ENCODE data around the gene KREMEN1. TPM values are rescaled to one million over a fixed set of nuclear protein-coding genes. Genes with fewer than 3 reads are reported as not detected.

The KREMEN1 gene
- polyA plus RNA-seq, 3 donors from 2014 or later, result not detected

GRCh38 chr22:29126670-29127395, 54.0 kb downstream of the KREMEN1 start:
- no peaks in the 10 kb centered on the region for H3K4me1 Mint-ChIP-seq
- H3K27me3 Mint-ChIP-seq (ENCODE audit: low read depth in 3 of 3), result peaks cover 1 to 4% (median 4%) of the 10 kb centered on the region in 3 donors
- H3K27ac Mint-ChIP-seq, result no peak overlapping the region
- no peak overlapping the region for H3K4me3 Mint-ChIP-seq
- no peak for DNase-seq
- H3K36me3 Mint-ChIP-seq, result no peaks in the 10 kb centered on the region
- no peaks in the 10 kb centered on the region for H3K9me3 Mint-ChIP-seq

GRCh38 chr22:29128891-29129807, 56.3 kb downstream of the KREMEN1 start:
- H3K4me1 Mint-ChIP-seq, result no peaks in the 10 kb centered on the region

GRCh38 chr22:29129808-29130140, 56.9 kb downstream of the KREMEN1 start:
- Mint-ChIP-seq H3K27me3 (ENCODE audit: low read depth in 3 of 3) (peaks cover 5 to 7% (median 6%) of the 10 kb centered on the region in 3 donors), H3K36me3 (no peaks in the 10 kb centered on the region), H3K4me3 (no peak overlapping the region), H3K9me3 (no peaks in the 10 kb centered on the region), H3K27ac (no peak overlapping the region), H3K4me1 (no peaks in the 10 kb centered on the region)
- no peak for DNase-seq

More at GRCh38 chr22:29128891-29129807, 56.3 kb downstream of the KREMEN1 start:
- H3K27me3 Mint-ChIP-seq (ENCODE audit: low read depth in 3 of 3), result peaks cover 4 to 7% (median 6%) of the 10 kb centered on the region in 3 donors
- H3K9me3 Mint-ChIP-seq, result no peaks in the 10 kb centered on the region
- no peak overlapping the region for H3K4me3 Mint-ChIP-seq
- no peaks in the 10 kb centered on the region for H3K36me3 Mint-ChIP-seq
- H3K27ac Mint-ChIP-seq, result no peak overlapping the region
- DNase-seq, result no peak

DNA sequence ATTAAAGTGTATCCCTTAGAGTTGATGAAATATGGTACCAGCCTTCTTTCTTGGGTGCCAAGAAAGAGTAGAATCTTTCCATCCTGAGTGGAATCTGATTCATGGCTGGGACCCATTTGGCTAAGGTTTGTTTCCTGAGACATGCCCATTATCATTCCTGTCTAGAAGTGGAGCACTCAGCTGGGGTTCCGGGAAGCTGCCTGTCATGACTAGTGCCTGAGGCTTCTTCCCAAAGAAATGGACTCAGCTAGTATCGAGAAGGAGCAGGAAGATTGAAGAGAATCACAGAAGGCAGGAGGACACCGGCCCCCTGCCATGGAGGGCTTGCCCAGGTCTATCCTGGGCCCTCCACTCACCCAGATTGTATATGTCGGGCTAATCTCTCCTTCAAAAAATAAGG, 57.6 kb downstream of the KREMEN1 start:
- H3K27me3 Mint-ChIP-seq (ENCODE audit: low read depth in 3 of 3), result peaks cover 5 to 7% (median 7%) of the 10 kb centered on the region in 3 donors
- H3K36me3 Mint-ChIP-seq, result no peaks in the 10 kb centered on the region
- no peak overlapping the region for H3K4me3 Mint-ChIP-seq
- no peaks in the 10 kb centered on the region for H3K4me1 Mint-ChIP-seq
- DNase-seq, result no peak
- H3K9me3 Mint-ChIP-seq, result peaks cover 0 to 2% (median 0%) of the 10 kb centered on the region in 6 donors
- no peak overlapping the region for H3K27ac Mint-ChIP-seq

DNA sequence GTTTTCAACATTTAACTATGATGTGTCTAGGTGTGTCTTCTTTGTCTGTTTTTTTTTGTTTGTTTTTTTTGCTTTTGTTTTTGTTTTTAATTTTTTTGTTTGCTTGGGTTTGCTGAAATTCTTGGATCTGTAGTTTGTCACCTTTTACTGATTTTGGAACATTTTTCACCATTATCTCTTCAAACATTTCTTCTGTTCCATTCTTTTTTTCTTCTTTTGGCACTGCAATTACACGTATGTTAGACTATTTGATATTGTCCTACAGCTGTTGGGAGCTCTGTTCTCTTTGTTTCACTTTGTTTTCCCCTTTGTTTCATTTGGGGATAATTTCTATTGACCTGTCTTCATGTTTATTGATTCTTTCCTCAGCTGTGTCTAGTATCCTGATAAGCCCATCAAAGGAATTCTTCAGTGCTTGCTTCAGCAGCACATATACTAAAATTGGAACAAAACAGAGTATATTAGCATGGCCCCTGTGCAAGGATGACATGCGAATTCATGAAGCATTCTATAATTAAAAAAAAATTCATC, 60.8 kb downstream of the KREMEN1 start:
- peaks cover 5 to 14% (median 5%) of the 10 kb centered on the region in 3 donors for H3K27me3 Mint-ChIP-seq (ENCODE audit: low read depth in 3 of 3)
- DNase-seq, result no peak
- peaks cover 0 to 2% (median 0%) of the 10 kb centered on the region in 6 donors for H3K9me3 Mint-ChIP-seq
- no peak overlapping the region for H3K4me3 Mint-ChIP-seq
- H3K36me3 Mint-ChIP-seq, result no peaks in the 10 kb centered on the region
- H3K27ac Mint-ChIP-seq, result no peak overlapping the region
- H3K4me1 Mint-ChIP-seq, result no peaks in the 10 kb centered on the region

DNA sequence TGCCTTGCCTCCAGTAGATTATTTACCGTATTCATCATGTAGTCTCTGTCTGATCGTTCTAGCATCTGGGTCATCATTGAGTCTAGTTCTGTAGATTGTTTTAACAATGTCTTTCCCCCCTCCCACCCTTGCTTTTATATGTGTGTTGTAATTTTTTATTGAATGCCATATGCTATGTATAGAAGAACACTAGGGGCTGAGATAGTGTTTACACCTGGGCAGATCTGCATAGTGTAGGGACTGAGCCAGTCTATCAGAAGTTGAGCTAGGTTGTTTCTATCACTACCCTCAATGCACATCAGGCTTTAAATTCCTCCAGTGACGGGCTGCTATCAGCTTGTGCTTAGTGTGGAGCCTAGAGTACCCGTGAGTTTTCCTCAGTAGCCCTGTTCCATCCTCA, 61.6 kb downstream of the KREMEN1 start:
- peaks cover 5 to 14% (median 8%) of the 10 kb centered on the region in 3 donors for H3K27me3 Mint-ChIP-seq (ENCODE audit: low read depth in 3 of 3)
- no peaks in the 10 kb centered on the region for H3K4me1 Mint-ChIP-seq
- no peak for DNase-seq
- H3K36me3 Mint-ChIP-seq, result no peaks in the 10 kb centered on the region
- H3K4me3 Mint-ChIP-seq, result no peak overlapping the region
- peaks cover 0 to 2% (median 0%) of the 10 kb centered on the region in 6 donors for H3K9me3 Mint-ChIP-seq
- no peak overlapping the region for H3K27ac Mint-ChIP-seq

DNA sequence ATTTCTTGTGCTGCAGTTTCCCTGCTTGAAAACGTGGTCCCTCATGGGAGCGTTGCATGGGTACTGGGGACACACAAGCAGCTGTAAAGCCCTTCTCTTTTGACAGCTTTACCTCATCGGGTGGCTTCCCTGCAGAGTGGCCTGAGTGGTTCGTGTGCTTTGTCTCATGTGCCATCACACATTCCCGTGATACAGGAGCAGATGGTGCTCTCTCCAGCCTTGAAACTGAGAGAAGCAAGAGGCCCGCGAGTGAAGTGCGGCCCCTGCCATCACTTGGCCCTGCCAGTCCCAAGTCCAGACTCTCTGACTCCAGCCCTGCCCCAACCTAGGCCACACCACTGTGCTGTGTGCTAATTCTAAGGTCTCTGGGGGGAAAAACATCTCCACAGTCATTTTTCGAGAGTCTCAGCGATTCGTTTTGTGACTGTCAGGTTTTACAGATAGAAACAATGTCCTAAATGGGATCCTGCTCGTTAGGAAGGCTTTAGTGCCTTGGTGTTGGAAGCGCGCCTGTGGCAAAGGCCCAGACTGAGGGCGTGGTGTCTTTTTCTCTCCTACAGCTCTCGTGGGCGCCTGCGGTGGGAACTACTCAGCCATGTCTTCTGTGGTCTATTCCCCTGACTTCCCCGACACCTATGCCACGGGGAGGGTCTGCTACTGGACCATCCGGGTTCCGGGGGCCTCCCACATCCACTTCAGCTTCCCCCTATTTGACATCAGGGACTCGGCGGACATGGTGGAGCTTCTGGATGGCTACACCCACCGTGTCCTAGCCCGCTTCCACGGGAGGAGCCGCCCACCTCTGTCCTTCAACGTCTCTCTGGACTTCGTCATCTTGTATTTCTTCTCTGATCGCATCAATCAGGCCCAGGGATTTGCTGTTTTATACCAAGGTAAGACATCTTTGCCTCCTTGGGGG, 64.2 kb downstream of the KREMEN1 start:
- Mint-ChIP-seq H3K4me1 (no peaks in the 10 kb centered on the region), H3K9me3 (peaks cover 0 to 2% (median 0%) of the 10 kb centered on the region in 6 donors), H3K36me3 (no peaks in the 10 kb centered on the region), H3K4me3 (no peak overlapping the region), H3K27ac (no peak overlapping the region), H3K27me3 (ENCODE audit: low read depth in 3 of 3) (peaks cover 5 to 17% (median 9%) of the 10 kb centered on the region in 3 donors)
- DNase-seq, result no peak

DNA sequence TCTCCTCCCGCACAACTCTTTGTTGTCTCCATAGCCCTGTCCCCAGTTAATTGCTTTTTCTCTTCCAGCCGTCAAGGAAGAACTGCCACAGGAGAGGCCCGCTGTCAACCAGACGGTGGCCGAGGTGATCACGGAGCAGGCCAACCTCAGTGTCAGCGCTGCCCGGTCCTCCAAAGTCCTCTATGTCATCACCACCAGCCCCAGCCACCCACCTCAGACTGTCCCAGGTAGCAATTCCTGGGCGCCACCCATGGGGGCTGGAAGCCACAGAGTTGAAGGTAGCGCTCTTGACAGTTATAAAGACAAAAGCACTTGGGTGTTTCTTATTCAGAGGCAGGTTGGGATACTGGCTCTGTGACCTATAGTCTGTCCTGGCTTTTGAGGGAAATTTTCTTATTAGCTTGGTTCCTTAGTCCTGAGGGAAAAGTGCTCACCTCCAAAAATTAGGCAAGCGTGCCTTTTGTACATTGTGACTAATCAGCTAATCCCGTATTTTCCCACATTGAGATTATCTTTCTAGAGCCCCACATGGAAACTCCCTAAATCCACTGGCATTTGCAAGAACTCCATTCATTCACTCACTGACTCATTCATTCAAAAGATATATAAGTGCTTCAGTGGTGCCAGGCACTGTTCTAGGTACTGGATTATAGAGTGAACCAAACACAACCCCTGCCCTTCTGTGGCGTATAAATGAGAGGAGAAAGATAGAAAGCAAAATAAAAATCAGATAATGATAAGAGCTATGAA, 65.9 kb downstream of the KREMEN1 start:
- Mint-ChIP-seq H3K27ac (no peak overlapping the region), H3K9me3 (peaks cover 0 to 2% (median 0%) of the 10 kb centered on the region in 6 donors), H3K36me3 (no peaks in the 10 kb centered on the region), H3K4me1 (no peaks in the 10 kb centered on the region), H3K27me3 (ENCODE audit: low read depth in 3 of 3) (peaks cover 4 to 17% (median 6%) of the 10 kb centered on the region in 3 donors), H3K4me3 (no peak overlapping the region)
- no peak for DNase-seq

- H3K27ac Mint-ChIP-seq, result no peak overlapping the region
- no peaks in the 10 kb centered on the region for H3K9me3 Mint-ChIP-seq
- H3K4me1 Mint-ChIP-seq, result no peaks in the 10 kb centered on the region
- no peaks in the 10 kb centered on the region for H3K36me3 Mint-ChIP-seq
- H3K27me3 Mint-ChIP-seq (ENCODE audit: low read depth in 3 of 3), result peaks cover 2 to 16% (median 5%) of the 10 kb centered on the region in 3 donors
- H3K4me3 Mint-ChIP-seq, result no peak overlapping the region
- no peak for DNase-seq
Measured at GRCh38 chr22:29139965-29140782, 67.3 kb downstream of the KREMEN1 start.

- no peaks in the 10 kb centered on the region for H3K36me3 Mint-ChIP-seq
- no peaks in the 10 kb centered on the region for H3K9me3 Mint-ChIP-seq
- no peak overlapping the region for H3K4me3 Mint-ChIP-seq
- H3K27me3 Mint-ChIP-seq (ENCODE audit: low read depth in 3 of 3), result peaks cover 2 to 15% (median 5%) of the 10 kb centered on the region in 3 donors
- no peaks in the 10 kb centered on the region for H3K4me1 Mint-ChIP-seq
- no peak overlapping the region for H3K27ac Mint-ChIP-seq
- DNase-seq, result no peak
Measured at GRCh38 chr22:29141078-29141688, 68.3 kb downstream of the KREMEN1 start.

DNA sequence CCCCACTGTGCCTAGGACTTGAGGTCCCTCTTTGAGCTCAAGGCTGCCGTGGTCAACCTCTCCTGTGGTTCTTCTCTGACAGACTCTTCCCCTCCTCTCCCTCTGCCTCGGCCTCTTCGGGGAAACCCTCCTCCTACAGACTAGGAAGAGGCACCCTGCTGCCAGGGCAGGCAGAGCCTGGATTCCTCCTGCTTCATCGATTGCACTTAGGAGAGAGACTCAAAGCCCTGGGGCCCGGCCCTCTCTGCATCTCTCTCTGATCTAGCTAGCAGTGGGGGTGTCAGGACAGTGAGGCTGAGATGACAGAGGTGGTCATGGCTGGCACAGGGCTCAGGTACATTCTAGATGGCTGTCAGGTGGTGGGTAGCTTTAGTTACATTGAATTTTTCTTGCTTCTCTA, 69.3 kb downstream of the KREMEN1 start:
- Mint-ChIP-seq H3K36me3 (no peaks in the 10 kb centered on the region), H3K27me3 (ENCODE audit: low read depth in 3 of 3) (peaks cover 2 to 13% (median 5%) of the 10 kb centered on the region in 3 donors), H3K4me3 (no peak overlapping the region), H3K4me1 (no peaks in the 10 kb centered on the region), H3K9me3 (no peaks in the 10 kb centered on the region), H3K27ac (no peak overlapping the region)
- no peak for DNase-seq

Measured in immature natural killer cell (primary cell).